Naive B cell (primary cell): ENCODE results near the gene SIGLEC10. TPM values are rescaled to one million over a fixed set of nuclear protein-coding genes. Genes with fewer than 3 reads are reported as not detected.
"Not testable (repeated sequence)": the region's sequence is repeated elsewhere in the genome, so short reads cannot be mapped to it uniquely, and the experiment has no call there.

Experiments
- ATAC-seq, 2 donors: fragments of 150-1000 bp; cut with Tn5 transposase; 2 replicates each; pipeline ENCODE4 v1.10.0; 2021; ENCODE audit warnings: low read depth in 2 of 2, mild to moderate bottlenecking in 2 of 2, moderate library complexity in 2 of 2
- DNase-seq: peaks from one replicate; pipeline ENCODE4 v3.0.0; 2022
- H3K27ac Mint-ChIP-seq, 6 donors: one replicate each; pipeline ENCODE4 v1.8.0; 2020 to 2022; ENCODE audit warnings: mild to moderate bottlenecking in 6 of 6, mixed read lengths in 6 of 6, moderate library complexity in 5 of 6, inconsistent platforms in 2 of 6
- H3K27me3 Mint-ChIP-seq, 3 donors: one replicate each; pipeline ENCODE4 v1.8.0; 2021 to 2022; ENCODE audit warnings: mixed read lengths in 3 of 3, mild to moderate bottlenecking in 1 of 3
- H3K36me3 Mint-ChIP-seq, 2 donors: one replicate each; pipeline ENCODE4 v1.8.0; 2020 to 2022; ENCODE audit warnings: mixed read lengths in 2 of 2, inconsistent platforms in 1 of 2, mild to moderate bottlenecking in 1 of 2
- H3K4me1 Mint-ChIP-seq, 3 donors: one replicate each; pipeline ENCODE4 v1.8.0; 2020 to 2022; ENCODE audit warnings: mixed read lengths in 3 of 3, inconsistent platforms in 1 of 3, mild to moderate bottlenecking in 1 of 3, moderate library complexity in 1 of 3
- H3K4me3 Mint-ChIP-seq, 8 donors: one replicate each; pipeline ENCODE4 v1.8.0; 2020 to 2022; ENCODE audit warnings: mild to moderate bottlenecking in 8 of 8, mixed read lengths in 8 of 8, moderate library complexity in 8 of 8, inconsistent platforms in 2 of 8
- H3K9me3 Mint-ChIP-seq, 7 donors: one replicate each; pipeline ENCODE4 v1.8.0; 2020 to 2022; ENCODE audit warnings: mixed read lengths in 7 of 7, mild to moderate bottlenecking in 5 of 7, inconsistent platforms in 2 of 7, moderate library complexity in 1 of 7
- polyA plus RNA-seq, 6 donors: library from polyadenylated mRNA; unstranded; fragments of 300-500 nt; fragmentation: Illumina TruSeq; gene quantifications; one replicate each; pipeline ENCODE4 v1.2.3, GENCODE V29; 2021; ENCODE audit warnings: low read depth in 6 of 6

The SIGLEC10 gene
- polyA plus RNA-seq, 6 donors from 2014 or later: 43.9 to 75.2 (median 55.8) TPM

DNA sequence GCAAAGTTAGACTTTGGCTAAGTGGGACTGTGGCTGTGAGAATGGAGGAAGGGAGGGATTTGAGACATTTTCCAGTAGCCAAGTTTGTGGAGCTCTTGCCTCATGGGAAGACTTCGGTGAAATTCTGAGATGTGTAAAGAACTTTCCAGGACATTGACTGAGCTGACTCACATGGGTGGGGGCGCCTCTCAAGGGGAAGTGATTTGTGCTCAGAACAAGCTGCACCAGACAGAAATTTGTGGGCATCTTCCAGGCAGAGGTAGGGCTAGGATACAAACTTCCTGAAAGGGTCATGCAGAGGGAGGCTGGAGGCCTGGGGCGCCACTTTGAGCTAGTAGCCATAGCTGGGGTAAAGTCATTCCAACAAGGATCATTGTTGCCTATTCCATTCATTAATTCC lies 9.8 kb upstream of the SIGLEC10 start:
- Mint-ChIP-seq H3K27ac (peak overlapping the region in 1 of 6 donors; percentile 17), H3K9me3 (no peaks in the 10 kb centered on the region), H3K36me3 (no peaks in the 10 kb centered on the region), H3K27me3 (peaks cover 9 to 24% (median 16%) of the 10 kb centered on the region in 3 donors), H3K4me1 (peaks cover 0 to 3% (median 0%) of the 10 kb centered on the region in 3 donors), H3K4me3 (no peak overlapping the region)
- ATAC-seq: no peak
- no peak for DNase-seq

DNA sequence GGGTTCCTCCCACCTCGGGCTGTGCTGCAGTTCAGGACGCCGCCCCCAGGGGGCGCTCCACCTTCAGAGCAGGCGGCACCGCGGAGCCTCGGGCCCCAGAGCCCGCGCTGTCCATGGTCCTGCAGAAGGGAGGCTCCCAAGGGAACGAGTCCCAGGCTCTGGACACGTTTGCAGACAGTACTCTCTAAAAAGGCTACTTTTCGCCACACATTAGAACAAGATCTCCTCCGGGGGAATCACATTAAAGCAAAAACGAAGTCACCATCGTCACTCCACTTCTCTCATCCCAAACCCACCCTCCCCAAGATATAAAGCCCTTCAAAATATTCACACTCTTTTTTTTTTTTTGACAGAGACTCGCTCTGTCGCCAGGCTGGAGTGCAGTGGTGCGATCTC lies 4.6 kb upstream of the SIGLEC10 start:
- H3K4me3 Mint-ChIP-seq: peak overlapping the region in 3 of 8 donors; percentile 23 to 70 (median 34)
- H3K9me3 Mint-ChIP-seq: no peaks in the 10 kb centered on the region
- peaks cover 0 to 32% (median 13%) of the 10 kb centered on the region in 3 donors for H3K27me3 Mint-ChIP-seq
- DNase-seq (peak; percentile 78), ATAC-seq (peak in 1 of 2 donors; percentile 20)
- no peaks in the 10 kb centered on the region for H3K36me3 Mint-ChIP-seq
- H3K4me1 Mint-ChIP-seq: peaks cover 19 to 38% (median 36%) of the 10 kb centered on the region in 3 donors
- peak overlapping the region in 2 of 6 donors; percentile 31 to 84 for H3K27ac Mint-ChIP-seq

DNA sequence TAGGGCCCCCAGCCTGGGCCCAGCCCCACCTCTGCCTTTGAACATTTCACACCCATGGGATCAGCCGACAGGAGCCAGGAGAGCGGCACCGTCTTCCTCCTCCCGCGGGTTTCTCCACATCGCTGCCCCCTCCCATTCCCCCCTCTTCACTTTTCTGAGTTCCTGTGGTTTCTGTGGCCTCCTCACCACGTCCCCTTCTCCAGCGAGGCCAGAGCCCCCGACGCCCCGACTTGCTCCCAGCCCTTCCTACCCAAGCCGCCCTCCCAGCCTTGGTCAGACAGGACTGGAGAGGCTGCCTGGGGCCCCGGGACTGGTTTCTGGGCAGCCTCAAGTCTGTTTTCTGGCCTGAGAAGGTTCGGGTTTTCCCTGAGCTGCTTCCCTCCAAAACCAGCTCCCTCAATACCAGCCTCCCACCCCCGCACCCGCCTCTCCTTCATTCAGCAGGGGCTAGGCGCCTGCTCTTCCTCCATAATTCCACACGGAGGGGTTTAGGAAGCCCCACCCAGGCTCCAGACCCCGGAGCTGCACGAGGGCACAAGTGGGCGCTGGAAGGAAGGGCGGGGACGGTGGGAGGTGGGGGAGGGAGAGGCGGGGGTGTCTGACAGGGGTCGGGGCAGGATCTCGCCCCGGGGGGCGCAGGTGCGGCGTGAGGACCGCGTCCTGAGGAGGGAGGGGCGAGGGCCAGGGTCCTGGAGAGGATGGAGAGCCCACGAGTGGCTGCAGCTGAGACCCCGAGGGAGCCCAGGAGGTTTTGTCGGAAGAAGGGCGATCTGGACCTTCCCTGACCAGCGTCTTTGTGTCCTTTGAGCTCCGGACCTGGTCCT lies 4.0 kb upstream of the SIGLEC10 start:
- H3K27ac Mint-ChIP-seq: peak overlapping the region in 2 of 6 donors; percentile 31 to 36
- H3K9me3 Mint-ChIP-seq: no peaks in the 10 kb centered on the region
- H3K27me3 Mint-ChIP-seq: peaks cover 0 to 26% (median 7%) of the 10 kb centered on the region in 3 donors
- H3K4me1 Mint-ChIP-seq: peaks cover 23 to 42% (median 42%) of the 10 kb centered on the region in 3 donors
- peak overlapping the region in 5 of 8 donors; percentile 9 to 71 (median 34) for H3K4me3 Mint-ChIP-seq
- H3K36me3 Mint-ChIP-seq: no peaks in the 10 kb centered on the region
- ATAC-seq (no peak), DNase-seq (no peak)

DNA sequence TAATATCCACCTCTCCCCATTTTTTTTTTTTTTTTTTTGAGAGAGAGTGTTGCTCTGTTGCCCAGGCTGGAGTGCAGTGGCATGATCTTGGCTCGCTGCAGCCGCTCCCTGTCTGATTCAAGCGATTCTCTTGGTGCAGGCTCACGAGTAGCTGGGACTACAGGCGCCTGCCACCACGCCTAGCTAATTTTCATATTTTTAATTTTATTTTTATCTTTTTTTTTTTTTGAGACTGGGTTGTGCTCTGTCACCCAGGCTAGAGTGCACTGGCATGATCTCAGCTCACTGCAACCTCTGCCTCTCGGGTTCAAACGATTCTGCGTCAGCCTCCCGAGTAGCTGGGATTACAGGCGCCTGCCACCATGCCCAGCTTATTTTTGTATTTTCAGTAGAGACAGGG lies 3.1 kb upstream of the SIGLEC10 start:
- H3K9me3 Mint-ChIP-seq, H3K27ac Mint-ChIP-seq, ATAC-seq, H3K36me3 Mint-ChIP-seq, H3K4me3 Mint-ChIP-seq, DNase-seq: not testable (repeated sequence)
- H3K27me3 Mint-ChIP-seq: peaks cover 0 to 17% (median 0%) of the 10 kb centered on the region in 3 donors
- peaks cover 27 to 49% (median 42%) of the 10 kb centered on the region in 3 donors for H3K4me1 Mint-ChIP-seq

DNA sequence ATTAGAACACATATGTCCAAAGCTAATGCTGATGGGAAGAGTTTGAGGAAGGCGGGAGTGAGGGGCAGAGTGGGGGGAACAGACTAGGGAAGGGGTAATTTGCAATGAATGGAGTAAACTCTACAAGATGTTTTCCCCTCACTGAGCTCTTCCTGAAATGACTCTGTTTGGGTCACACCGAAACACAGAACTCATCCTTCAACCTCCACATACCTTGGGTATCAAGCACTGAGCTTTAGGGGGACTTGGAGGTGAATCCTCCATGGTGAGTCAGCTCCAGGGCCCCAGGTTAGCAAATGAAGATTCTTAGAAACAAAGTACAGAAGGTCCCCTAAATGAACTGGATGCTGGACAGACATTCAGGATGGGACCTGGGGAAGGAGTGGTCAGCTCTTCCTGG lies 1.3 kb upstream of the SIGLEC10 start:
- Mint-ChIP-seq H3K4me1 (peaks cover 33 to 56% (median 53%) of the 10 kb centered on the region in 3 donors), H3K36me3 (peaks cover 3 to 9% of the 10 kb centered on the region in 2 donors), H3K9me3 (no peaks in the 10 kb centered on the region), H3K27ac (peak overlapping the region in 3 of 6 donors; percentile 54 to 93 (median 60)), H3K27me3 (peaks cover 0 to 16% (median 0%) of the 10 kb centered on the region in 3 donors), H3K4me3 (peak overlapping the region; percentile 27 to 96 (median 53))
- no peak for DNase-seq
- ATAC-seq: no peak

DNA sequence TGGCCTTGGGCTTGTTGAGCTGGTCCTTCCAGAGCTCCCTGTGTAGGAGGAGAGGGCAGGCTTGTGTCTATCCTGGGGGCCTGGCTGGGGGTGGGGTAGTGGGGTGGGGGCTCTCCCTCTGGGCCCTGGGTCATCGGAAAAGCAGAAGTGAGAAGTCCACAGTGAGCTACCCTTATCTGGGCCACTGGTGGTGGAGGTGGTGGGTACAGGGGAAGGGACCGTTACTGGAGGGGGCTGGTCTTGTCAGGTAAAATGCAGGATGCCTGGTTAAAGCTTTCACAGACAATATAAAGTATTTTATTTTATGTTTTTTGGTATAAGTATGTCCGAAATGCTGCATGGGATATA lies 342 bp upstream of the SIGLEC10 start:
- Mint-ChIP-seq H3K36me3 (peaks cover 12 to 17% of the 10 kb centered on the region in 2 donors), H3K4me1 (peaks cover 33 to 62% (median 53%) of the 10 kb centered on the region in 3 donors), H3K9me3 (no peaks in the 10 kb centered on the region), H3K4me3 (peak overlapping the region; percentile 86 to 98 (median 96)), H3K27me3 (peaks cover 0 to 10% (median 0%) of the 10 kb centered on the region in 3 donors), H3K27ac (peak overlapping the region; percentile 93 to 99 (median 98))
- DNase-seq (no peak), ATAC-seq (peak; percentile 70 to 76)

DNA sequence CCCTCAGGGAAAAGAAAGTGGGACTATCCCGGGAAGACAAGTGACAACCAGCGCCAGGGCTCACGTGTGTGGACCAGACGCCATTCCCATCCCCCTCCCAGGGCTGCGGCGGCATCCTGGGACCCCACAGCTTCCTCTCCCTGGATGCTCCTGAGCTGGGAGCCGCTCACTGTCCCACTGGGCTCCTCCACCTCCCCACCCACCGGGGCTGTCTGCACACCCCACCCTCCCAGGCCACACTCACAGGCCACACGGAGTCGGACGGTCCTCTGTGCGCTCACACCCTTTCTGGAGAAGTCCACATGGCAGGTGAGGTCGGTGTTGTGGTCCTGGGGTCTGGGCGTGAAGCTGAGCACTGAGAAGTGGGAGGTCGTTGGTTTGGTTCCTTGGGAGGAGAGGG lies 1.0 kb downstream of the SIGLEC10 start:
- not testable (repeated sequence) for H3K27me3 Mint-ChIP-seq, ATAC-seq, H3K9me3 Mint-ChIP-seq, DNase-seq
- Mint-ChIP-seq H3K36me3 (peaks cover 18% of the 10 kb centered on the region in 2 donors), H3K4me1 (peaks cover 33 to 57% (median 44%) of the 10 kb centered on the region in 3 donors), H3K27ac (peak overlapping the region; percentile 93 to 99 (median 98)), H3K4me3 (peak overlapping the region in 7 of 8 donors; percentile 86 to 98 (median 97))

DNA sequence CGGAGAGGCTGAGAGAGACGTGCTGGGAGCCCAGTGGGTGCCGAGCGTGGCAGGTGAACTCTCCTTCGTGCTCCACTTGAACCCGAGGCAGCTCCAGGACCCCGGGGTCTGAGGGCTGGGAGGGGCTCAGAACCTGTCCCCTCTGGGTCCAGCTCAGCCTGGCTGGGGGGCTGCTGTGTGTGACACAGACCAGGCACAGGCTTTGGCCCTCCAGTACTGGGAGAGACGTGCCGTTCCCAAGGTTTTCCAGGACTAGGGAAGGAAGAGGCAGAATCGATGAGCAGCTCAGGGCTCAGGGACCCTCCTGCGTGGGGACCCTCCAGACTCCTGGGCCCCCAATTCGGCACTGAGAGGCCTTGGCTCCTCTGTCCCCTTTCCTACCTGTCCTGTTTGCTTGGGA lies 2.3 kb downstream of the SIGLEC10 start:
- ATAC-seq: no peak
- H3K4me3 Mint-ChIP-seq: peak overlapping the region in 4 of 8 donors; percentile 32 to 88 (median 74)
- H3K27me3 Mint-ChIP-seq: no peaks in the 10 kb centered on the region
- DNase-seq: no peak
- H3K9me3 Mint-ChIP-seq: no peaks in the 10 kb centered on the region
- peaks cover 33 to 52% (median 39%) of the 10 kb centered on the region in 3 donors for H3K4me1 Mint-ChIP-seq
- peak overlapping the region in 1 of 6 donors; percentile 60 for H3K27ac Mint-ChIP-seq
- H3K36me3 Mint-ChIP-seq: peaks cover 18 to 27% of the 10 kb centered on the region in 2 donors

DNA sequence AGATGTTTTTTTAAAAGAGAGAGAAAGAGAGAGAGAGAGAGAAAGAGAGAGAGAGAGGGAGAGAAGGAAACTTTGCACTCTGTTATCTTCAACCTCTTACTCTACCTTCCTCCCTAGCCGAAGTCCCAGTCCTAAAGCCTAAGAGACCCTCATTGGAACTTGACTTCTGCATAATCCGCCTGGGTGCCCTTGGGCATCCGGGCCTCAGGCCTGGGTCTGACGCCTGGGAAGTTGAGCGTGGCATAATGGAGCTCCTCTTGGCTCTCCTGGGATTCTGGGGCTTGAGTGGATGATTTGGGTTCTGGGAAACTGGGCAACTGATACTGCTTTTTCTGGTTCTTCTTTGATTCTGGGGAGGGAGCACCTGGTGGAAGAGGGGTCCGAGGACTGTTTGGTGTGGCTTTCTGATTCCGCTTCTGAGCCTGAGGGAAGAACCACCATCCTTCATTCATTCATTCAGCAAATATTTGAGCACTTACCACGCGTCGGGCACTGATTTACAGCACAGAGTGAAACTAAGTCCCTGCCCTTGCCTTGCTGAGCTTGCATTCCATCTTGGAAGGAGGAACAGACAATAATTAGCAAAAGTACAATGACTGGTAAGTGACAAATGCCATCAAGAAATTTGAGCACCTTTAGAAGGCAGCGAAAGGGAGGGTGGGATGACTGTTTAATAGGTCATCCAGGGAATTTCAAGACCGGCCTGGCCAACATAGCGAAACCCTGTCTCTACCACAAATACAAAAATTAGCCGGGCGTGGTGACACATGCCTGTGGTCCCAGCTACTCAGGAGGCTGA lies 6.3 kb downstream of the SIGLEC10 start:
- H3K27me3 Mint-ChIP-seq: no peaks in the 10 kb centered on the region
- no peak for DNase-seq
- no peaks in the 10 kb centered on the region for H3K9me3 Mint-ChIP-seq
- peaks cover 21 to 45% (median 28%) of the 10 kb centered on the region in 3 donors for H3K4me1 Mint-ChIP-seq
- peak overlapping the region in 1 of 6 donors; percentile 43 for H3K27ac Mint-ChIP-seq
- H3K36me3 Mint-ChIP-seq: peaks cover 18 to 27% of the 10 kb centered on the region in 2 donors
- ATAC-seq: no peak
- no peak overlapping the region for H3K4me3 Mint-ChIP-seq

DNA sequence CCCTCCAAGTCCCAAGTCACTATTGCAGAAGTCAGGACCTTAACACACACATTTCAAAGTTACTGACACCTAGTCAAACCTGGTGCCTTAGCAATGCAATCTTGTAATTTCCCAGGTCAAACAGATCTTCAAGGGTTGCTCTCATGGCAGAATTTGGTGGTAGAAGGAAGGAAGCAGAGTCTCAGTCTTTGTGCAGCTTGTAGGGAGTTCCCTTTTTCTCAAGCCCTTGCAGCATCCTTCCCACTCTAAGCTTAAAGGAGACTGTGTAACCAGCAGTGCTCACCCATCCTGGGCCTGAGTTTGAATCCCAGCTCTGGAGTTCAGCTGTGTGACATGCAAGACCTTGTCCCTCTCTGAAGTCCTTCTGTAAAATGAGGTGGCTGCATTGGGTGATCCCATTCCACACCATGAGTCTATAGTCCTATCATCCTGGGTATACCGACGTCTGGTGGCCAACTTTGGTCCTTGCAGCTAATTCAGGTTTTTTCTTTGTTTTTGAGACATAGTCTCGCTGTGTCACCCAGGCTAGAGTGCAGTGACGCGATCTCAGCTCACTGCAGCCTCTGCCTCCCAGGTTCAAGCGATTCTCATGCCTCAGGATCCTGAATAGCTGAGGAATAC lies 9.8 kb downstream of the SIGLEC10 start:
- Mint-ChIP-seq H3K27me3 (no peaks in the 10 kb centered on the region), H3K9me3 (peaks cover 0 to 8% (median 4%) of the 10 kb centered on the region in 7 donors), H3K4me1 (peaks cover 11 to 28% (median 17%) of the 10 kb centered on the region in 3 donors), H3K4me3 (peak overlapping the region in 1 of 8 donors; percentile 1), H3K36me3 (peaks cover 5 to 9% of the 10 kb centered on the region in 2 donors), H3K27ac (peak overlapping the region in 2 of 6 donors; percentile 56 to 61)
- ATAC-seq: peak; percentile 73 to 83
- no peak for DNase-seq

DNA sequence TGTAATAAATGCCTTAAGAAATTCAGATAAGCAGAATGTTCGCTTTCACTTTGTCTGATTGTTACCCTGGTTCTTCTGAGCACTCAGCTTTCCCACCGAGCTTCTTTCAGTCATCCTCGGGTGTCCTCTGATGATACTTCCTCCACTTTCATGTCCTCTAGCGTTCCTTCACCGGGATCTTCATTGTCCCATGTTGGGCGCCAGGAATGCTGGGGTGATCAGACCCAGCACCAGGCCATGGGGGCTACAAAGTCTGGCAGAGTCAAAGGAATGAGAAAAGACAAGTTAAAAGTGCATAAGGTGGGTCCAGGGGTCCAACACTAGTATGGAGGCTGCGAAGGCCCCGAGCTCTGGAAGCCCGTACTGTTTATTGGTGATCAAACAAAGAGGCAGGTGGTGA lies 15.3 kb downstream of the SIGLEC10 start:
- peaks cover 0 to 6% (median 4%) of the 10 kb centered on the region in 3 donors for H3K4me1 Mint-ChIP-seq
- peaks cover 8 to 18% (median 10%) of the 10 kb centered on the region in 7 donors for H3K9me3 Mint-ChIP-seq
- H3K27ac Mint-ChIP-seq: no peak overlapping the region
- no peak overlapping the region for H3K4me3 Mint-ChIP-seq
- DNase-seq: no peak
- H3K36me3 Mint-ChIP-seq: peaks cover 9 to 10% of the 10 kb centered on the region in 2 donors
- ATAC-seq: no peak
- H3K27me3 Mint-ChIP-seq: no peaks in the 10 kb centered on the region

DNA sequence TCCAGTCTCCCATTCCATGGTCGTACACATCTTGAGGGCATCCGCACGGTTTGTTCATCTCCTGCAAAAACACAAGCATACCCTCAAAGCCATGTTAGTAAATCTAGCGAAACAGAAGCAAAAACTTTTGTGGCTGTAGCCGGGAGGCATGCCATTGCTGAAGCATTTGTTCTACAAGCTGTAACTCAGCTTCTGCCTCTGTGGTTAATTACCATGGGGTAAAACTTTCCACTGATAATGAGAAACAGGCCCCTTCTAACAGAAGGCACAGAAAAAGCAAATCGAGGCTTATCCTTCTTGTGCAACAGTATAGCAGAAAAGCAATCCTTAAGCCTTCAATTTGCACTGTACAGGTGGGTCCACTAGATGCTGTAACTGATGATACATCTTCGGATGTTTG lies 17.5 kb downstream of the SIGLEC10 start:
- peaks cover 9 to 10% of the 10 kb centered on the region in 2 donors for H3K36me3 Mint-ChIP-seq
- not testable (repeated sequence) for H3K27me3 Mint-ChIP-seq, H3K27ac Mint-ChIP-seq, ATAC-seq, H3K4me1 Mint-ChIP-seq, DNase-seq
- H3K4me3 Mint-ChIP-seq: peak overlapping the region in 1 of 8 donors; percentile 22
- H3K9me3 Mint-ChIP-seq: peaks cover 8 to 18% (median 10%) of the 10 kb centered on the region in 7 donors

DNA sequence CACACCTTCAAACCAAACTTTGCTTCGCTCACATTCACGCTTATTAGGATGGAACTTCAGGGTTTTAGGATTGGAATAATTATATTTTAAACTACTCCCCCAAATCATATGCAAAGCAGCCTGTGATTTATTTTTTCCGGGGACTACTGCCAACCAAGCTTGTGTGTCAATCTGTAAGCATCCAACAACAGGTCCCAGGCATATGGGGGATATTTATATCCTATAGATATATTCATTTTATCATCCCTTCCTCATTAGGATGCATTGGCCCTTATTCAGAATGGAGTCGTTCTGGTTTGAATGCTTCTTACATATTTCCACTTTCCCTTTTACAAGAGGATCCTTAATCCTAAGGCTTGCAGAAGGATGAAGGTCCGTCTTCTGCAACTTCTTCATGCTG lies 18.2 kb downstream of the SIGLEC10 start:
- Mint-ChIP-seq H3K36me3 (peaks cover 9 to 10% of the 10 kb centered on the region in 2 donors), H3K27me3 (no peaks in the 10 kb centered on the region), H3K4me1 (peaks cover 6 to 14% (median 11%) of the 10 kb centered on the region in 3 donors), H3K27ac (no peak overlapping the region), H3K9me3 (peaks cover 8 to 18% (median 10%) of the 10 kb centered on the region in 7 donors), H3K4me3 (no peak overlapping the region)
- ATAC-seq (no peak), DNase-seq (no peak)
